Measurements from ENCODE around the gene EXT2. TPM values are rescaled to one million over a fixed set of nuclear protein-coding genes. Genes with fewer than 3 reads are reported as not detected.

Gene EXT2
- total RNA-seq, 1 experiment from 2014 or later = 42.9 TPM

- Histone ChIP-seq H3K79me1 (ENCODE audit: insufficient read depth, low read depth, low read length, poor library complexity, severe bottlenecking) (no peaks in the 10 kb centered on the region), H3K27me3 (ENCODE audit: insufficient read depth, low read length) (no peaks in the 10 kb centered on the region), H4K91ac (ENCODE audit: insufficient read length, low read depth, low read length) (no peak overlapping the region), H2BK12ac (ENCODE audit: insufficient read length, low read depth, low read length) (no peak overlapping the region), H3K9me3 (ENCODE audit: control insufficient read depth, low read depth, low read length) (no peaks in the 10 kb centered on the region), H3T11ph (ENCODE audit: low read length) (no peak overlapping the region), H4K8ac (replicated peaks; ENCODE audit: insufficient read length, low read depth, low read length) (no peak overlapping the region), H4K20me1 (ENCODE audit: control insufficient read depth, insufficient read depth, insufficient read length) (no peaks in the 10 kb centered on the region), H2BK120ac (ENCODE audit: low read depth, low read length, poor library complexity, severe bottlenecking) (no peak overlapping the region), H2AFZ (ENCODE audit: low read length) (no peak overlapping the region), H3K18ac (ENCODE audit: insufficient read length, low read depth, low read length) (peak overlapping the region; percentile 5), H2BK20ac (ENCODE audit: low read depth, low read length, poor library complexity, severe bottlenecking) (no peak overlapping the region), H3K56ac (ENCODE audit: insufficient read length, low read depth, low read length) (no peak overlapping the region), H4K5ac (ENCODE audit: insufficient read length, low read depth, low read length) (no peak overlapping the region), H3K23me2 (ENCODE audit: insufficient read length, low read depth, low read length, poor library complexity, severe bottlenecking) (no peaks in the 10 kb centered on the region), H3K14ac (ENCODE audit: insufficient read depth, low read length) (no peak overlapping the region), H3K4me2 (ENCODE audit: insufficient read depth, insufficient read length, low read length) (no peak overlapping the region), H2AK5ac (ENCODE audit: insufficient read length, low read length) (no peak overlapping the region), H3K27ac (ENCODE audit: insufficient read length, low read depth, low read length) (no peak overlapping the region), H3K79me2 (ENCODE audit: insufficient read depth, low read length) (no peaks in the 10 kb centered on the region), H3K4me1 (ENCODE audit: insufficient read depth, low read length) (no peaks in the 10 kb centered on the region; the same call in 1 of the 2 replicates), H2BK5ac (ENCODE audit: insufficient read length, low read length) (no peak overlapping the region), H3K9ac (ENCODE audit: extremely low read depth, insufficient read length, low read length) (no peak overlapping the region), H2BK15ac (ENCODE audit: low read depth, low read length) (no peak overlapping the region), H3K4ac (ENCODE audit: low read depth, low read length) (no peak overlapping the region), H3K23ac (ENCODE audit: insufficient read length, low read depth, low read length) (no peak overlapping the region)
- no peaks in the 10 kb centered on the region for H3K36me3 Mint-ChIP-seq (ENCODE audit: insufficient read depth in 1 of 3, low read depth in 3 of 3)
- peak overlapping the region in 1 of 3 experiments; percentile 14; a peak in 3 of 7 replicates for H3K27ac Mint-ChIP-seq
- peaks cover 15% of the 10 kb centered on the region for H3K27me3 Mint-ChIP-seq (ENCODE audit: low read depth)
- no peak overlapping the region for H3K4me3 Mint-ChIP-seq
- no peak for DNase-seq
- H3K4me1 Mint-ChIP-seq = peaks cover 17 to 34% of the 10 kb centered on the region in 2 experiments
- TF ChIP-seq, protein P1, sequence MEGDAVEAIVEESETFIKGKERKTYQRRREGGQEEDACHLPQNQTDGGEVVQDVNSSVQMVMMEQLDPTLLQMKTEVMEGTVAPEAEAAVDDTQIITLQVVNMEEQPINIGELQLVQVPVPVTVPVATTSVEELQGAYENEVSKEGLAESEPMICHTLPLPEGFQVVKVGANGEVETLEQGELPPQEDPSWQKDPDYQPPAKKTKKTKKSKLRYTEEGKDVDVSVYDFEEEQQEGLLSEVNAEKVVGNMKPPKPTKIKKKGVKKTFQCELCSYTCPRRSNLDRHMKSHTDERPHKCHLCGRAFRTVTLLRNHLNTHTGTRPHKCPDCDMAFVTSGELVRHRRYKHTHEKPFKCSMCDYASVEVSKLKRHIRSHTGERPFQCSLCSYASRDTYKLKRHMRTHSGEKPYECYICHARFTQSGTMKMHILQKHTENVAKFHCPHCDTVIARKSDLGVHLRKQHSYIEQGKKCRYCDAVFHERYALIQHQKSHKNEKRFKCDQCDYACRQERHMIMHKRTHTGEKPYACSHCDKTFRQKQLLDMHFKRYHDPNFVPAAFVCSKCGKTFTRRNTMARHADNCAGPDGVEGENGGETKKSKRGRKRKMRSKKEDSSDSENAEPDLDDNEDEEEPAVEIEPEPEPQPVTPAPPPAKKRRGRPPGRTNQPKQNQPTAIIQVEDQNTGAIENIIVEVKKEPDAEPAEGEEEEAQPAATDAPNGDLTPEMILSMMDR (conservative IDR thresholded peaks at IDR 0.05) = no peak
- H3K9me3 Mint-ChIP-seq = no peaks in the 10 kb centered on the region
- no CpG with 5 or more reads among the region's 2 CpGs for WGBS (ENCODE audit: extremely low coverage, insufficient read length, low lambda C conversion rate)
Measured at GRCh38 chr11:44285756-44286155, 190.3 kb downstream of the EXT2 start.
